Measurements from ENCODE around the gene PMM1.

Gene PMM1

DNA sequence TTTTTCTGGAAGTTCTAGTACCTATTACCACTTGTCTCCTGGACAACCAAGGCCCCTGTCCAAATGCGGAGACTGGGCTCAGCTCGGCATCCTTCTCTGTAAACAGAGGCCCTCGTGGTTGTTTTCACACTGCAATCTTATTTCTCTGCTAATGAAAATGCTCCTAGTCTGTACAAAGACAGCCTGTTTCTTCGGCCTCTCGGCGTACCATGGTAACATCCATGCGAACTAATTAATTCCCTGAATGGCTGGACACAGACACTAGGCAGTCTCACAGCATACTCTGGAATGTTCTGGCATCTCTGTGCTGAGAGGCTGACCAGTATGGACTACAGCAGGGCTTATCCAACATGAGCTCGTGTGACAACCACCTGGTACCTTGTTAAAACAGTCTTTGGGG, 51.1 kb downstream of the PMM1 start:
- peak; percentile 43 for DNase-seq (ENCODE audit: low read depth, low spot score)

DNA sequence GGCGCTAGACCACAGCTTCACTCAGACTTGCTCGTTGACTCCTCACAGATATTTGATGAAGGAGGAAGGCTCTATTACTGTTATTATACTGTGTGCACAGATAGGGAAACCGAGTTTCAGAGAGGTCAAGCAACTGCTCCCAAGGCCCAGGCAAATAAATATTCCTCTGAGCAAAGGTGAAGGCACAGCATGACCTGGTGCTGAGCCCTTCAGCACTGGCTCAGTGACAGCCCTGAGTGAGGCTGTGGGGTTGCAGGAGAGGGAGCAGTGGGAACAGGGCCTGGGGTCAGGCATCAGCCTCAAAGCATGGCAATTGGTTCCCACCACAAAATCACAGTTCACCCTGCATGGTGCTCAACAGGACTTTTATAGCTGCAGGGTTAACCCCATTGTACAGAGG, 52.4 kb downstream of the PMM1 start:
- no peak for DNase-seq (ENCODE audit: low read depth, low spot score)

DNA sequence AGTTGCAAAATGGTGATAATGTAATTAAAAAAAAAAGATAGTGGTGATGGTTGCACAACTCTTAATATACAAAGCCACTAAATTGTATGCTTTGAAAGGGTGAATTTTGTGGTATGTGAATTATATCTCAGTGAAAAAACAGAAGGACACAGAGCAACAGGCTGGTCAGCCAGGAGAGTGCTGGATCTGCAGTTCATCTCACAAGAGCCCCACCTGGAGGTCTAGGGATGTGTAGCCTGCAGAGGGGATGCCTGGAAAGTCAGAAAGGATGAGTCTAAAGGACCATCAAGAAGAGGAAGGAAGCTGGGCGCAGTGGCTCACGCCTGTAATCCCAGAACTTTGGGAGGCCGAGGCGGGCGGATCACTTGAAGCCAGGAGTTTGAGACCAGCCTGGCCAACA, 54.4 kb downstream of the PMM1 start:
- DNase-seq (ENCODE audit: low read depth, low spot score): peak; percentile 35

DNA sequence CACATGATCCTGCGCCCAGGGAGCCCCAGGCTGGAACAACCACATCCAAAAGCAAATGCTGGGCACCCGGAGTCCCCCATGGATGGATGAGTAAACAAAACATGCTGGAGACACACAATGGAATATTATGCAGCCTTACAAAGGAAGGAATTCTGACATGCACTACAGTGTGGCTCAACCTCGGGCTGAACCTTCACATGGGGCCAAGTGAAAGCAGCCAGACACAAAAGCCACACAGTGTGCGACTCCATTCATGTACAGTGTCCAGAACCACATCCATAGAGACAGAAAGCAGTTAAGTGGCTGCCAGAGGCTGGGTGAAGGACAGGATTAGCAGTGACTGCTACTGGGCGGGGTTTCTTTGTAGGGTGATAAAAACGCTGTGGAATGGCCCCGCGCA, 55.4 kb downstream of the PMM1 start:
- peak; percentile 30 for DNase-seq (ENCODE audit: low read depth, low spot score)

DNA sequence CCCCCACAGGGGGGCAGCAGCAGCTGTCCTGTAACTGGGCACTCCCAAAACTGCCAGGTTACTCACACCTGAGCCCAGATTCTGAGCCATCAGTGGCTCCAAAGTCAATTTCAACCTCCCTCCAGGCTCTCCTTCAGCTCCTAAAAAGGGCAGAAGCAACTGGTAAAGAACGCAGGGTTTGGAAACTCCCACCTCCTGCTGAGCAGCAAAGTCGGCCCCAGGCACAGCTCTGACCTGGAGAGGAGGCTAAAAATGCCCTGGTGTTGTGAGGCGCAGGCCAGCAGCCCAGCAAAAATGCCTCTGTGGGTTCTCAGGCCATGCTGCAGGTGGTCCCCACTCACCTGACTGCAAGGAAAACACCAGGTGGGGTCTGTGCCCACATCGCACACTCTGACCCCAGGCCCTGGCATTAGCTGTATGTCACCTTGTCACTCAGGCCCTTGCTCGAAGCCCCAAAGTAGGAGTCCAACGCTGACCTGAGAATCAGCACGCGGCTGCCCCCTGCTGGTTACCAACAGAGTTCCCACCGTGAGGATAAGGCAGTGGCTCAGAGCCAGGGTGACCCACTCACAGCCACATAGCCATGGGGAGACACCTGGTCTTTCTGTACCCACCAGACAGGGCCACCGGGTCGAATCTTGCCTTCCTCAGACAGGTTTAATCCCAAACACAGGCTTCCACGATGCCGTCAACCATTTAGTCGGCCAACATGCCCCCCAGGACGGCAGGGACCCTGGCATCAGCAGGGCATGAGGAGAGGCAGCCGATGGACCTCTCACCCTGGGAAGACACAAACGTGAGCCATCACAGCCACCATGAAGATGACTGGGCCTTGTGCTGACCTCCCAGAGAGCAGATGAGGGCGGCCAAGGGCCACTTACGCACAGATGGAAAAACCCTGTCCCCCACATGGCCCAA, 56.5 kb downstream of the PMM1 start:
- peak; percentile 82 for DNase-seq (ENCODE audit: low read depth, low spot score)

DNA sequence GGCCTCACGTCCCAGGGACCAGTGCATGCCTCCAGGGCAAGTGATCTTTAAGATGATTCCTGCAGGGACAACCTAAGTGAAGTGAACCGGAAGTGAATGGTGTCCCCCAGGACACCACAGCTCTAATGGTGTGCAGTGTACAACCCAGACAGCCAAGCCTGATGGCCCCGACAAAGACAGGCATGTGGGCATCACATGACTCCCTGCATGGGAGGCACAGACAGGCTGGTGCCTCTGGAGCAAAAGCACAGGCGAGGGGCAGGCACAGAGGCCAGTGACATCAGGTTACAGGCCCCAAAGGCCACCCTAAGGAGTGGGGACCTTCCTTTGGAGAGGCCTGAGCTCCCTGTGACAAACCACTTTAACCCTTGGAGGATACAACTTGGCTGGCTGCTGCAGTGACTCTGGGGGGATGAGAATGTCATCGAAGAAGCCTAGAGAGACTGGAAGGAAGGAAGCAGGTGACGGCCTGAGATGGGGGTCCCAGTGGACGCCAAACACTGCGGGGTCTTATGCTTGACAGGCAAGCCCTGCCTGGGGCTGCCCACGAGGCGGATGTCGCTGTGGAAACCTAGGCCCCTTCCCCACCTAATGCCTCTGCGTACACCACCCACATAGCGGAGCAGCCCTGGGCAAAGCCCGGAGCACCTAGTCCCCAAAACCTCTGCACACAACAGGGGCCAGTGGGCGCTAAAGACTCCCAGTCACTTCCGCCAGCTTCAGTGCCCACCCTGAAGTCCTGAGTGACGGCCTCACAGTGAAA, 57.7 kb downstream of the PMM1 start:
- no peak for DNase-seq (ENCODE audit: low read depth, low spot score)

DNA sequence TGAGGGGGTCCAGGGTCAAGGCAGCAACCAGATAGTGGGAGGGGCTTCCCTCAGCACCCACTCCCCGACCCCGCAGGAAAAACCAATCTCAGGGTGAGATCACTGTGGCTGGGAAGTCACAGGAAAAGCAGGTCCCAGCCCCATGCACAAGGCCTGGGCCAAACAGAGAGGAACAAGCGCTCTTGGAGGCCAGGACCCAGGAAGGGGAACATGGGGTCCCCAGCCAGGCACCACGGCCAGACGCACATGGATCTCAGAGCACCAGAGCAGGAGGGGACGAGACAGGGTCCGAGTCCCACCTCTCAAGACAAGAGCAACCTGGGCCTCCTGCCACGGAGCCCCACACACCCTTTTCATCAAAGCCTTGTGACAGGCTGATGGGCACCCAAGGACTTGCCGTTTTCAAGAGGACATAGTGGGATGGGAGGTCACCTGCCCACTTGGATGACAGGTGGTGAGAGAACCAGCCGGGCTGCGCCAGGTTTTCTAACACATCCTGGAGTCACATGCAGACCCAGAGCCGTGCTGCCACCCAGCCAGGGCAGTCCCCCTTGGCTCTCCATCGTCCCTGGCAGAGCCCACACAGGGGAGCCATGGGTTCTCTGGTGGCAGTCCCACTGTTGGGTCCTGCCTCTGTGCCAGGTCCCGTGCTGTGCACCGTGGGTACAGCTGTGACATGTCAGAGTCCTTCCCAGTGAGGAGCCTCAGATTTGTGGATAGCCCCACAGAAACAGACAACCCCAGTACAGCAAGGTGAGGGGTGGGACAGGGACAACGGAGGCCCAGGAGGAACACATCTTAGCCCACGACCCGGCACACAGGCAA, 58.5 kb downstream of the PMM1 start:
- no peak for DNase-seq (ENCODE audit: low read depth, low spot score)

DNA sequence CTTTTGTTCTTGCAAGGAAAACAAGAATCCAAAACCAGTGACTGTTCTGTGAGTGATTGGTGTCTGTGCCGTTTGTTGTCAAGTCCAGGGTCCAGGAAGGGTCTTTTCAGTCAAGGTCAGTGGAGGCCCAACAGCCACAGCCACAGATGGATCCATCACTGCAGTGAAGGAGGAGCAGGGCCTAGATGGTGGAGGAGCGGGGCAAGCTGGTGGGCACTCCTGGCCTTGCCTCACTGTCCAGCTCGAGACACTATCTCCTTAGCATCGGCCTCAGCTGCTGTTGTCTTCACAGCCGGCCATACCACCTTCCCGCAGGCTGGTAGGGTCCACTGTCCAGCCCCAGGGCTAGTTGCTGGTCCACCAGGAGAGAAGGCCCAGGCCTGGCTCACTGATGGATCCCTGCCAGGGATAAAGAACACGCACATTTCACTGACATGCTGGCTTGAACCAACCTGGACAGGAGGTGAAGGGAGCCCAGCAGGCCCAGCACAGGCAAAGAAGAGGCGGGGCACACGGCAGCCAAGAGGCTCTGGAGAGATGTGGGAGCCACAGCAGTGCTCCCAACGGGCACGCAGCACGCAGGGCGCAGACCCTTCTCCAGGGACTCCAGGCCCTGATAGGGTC, 60.6 kb downstream of the PMM1 start:
- DNase-seq (ENCODE audit: low read depth, low spot score): no peak

DNA sequence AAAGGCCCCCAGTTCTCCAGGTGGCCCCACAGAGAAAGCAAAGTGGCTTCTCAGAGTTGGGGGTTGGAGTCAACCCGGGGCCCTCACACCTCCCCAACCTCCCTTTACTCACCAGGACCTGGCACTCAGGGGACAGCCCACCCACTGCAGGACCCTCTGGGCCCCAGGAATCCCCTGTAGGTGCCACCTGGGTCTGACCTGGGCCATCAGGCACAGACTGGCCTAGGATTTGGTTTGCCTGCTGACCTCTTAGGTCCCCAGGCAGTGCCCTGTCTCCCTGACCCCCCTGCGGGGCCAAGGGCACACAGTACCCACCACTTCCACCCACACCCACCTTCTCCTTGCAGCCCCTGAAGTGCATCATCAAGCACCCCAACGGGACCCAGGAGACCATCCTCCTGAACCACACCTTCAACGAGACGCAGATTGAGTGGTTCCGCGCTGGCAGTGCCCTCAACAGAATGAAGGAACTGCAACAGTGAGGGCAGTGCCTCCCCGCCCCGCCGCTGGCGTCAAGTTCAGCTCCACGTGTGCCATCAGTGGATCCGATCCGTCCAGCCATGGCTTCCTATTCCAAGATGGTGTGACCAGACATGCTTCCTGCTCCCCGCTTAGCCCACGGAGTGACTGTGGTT, 61.4 kb downstream of the PMM1 start:
- no peak for DNase-seq (ENCODE audit: low read depth, low spot score)

Data from astrocyte of the hippocampus (primary cell).